Myocyte (in vitro differentiated cells): Measurements from ENCODE around the gene HECTD4. TPM values are rescaled to one million over a fixed set of nuclear protein-coding genes. Genes with fewer than 3 reads are reported as not detected.

Source experiments
- DNase-seq: peaks from one replicate; pipeline ENCODE4 v3.0.0-alpha.2; 2012; ENCODE audit warnings: low read depth
- total RNA-seq: library from RNA; depleted of rRNA; stranded (reverse); fragments of >200 nt; gene quantifications from 2 replicates; pipeline ENCODE4 v1.2.3, GENCODE V29; 2014

The HECTD4 gene
- total RNA-seq, 1 donor from 2014 or later: 26.0 TPM

- peak; percentile 41 for DNase-seq
These were observed 199.7 kb downstream of the HECTD4 start for GRCh38 chr12:112182499-112182898.

- DNase-seq: no peak
These were observed 201.8 kb downstream of the HECTD4 start for GRCh38 chr12:112180422-112180821.

GRCh38 chr12:112179916-112180315, 202.3 kb downstream of the HECTD4 start:
- DNase-seq: no peak

GRCh38 chr12:112179341-112179740, 202.9 kb downstream of the HECTD4 start:
- no peak for DNase-seq

- DNase-seq: no peak
These were observed 203.4 kb downstream of the HECTD4 start for GRCh38 chr12:112178796-112179195.

- DNase-seq: no peak
These were observed 205.8 kb downstream of the HECTD4 start for GRCh38 chr12:112176321-112177010.

GRCh38 chr12:112175361-112176155, 206.7 kb downstream of the HECTD4 start:
- no peak for DNase-seq

GRCh38 chr12:112172556-112173324, 209.5 kb downstream of the HECTD4 start:
- DNase-seq: no peak

GRCh38 chr12:112170971-112171596, 211.1 kb downstream of the HECTD4 start:
- no peak for DNase-seq

GRCh38 chr12:112170376-112170775, 211.9 kb downstream of the HECTD4 start:
- DNase-seq: no peak

- no peak for DNase-seq
These were observed 212.3 kb downstream of the HECTD4 start for GRCh38 chr12:112169966-112170365.

- no peak for DNase-seq
These were observed 212.9 kb downstream of the HECTD4 start for GRCh38 chr12:112169161-112169872.

GRCh38 chr12:112168561-112168971, 213.7 kb downstream of the HECTD4 start:
- DNase-seq: no peak

- no peak for DNase-seq
These were observed 214.3 kb downstream of the HECTD4 start for GRCh38 chr12:112167718-112168525.

GRCh38 chr12:112167031-112167461, 215.2 kb downstream of the HECTD4 start:
- DNase-seq: no peak

- no peak for DNase-seq
These were observed 215.9 kb downstream of the HECTD4 start for GRCh38 chr12:112166051-112167015.

- DNase-seq: no peak
These were observed 216.6 kb downstream of the HECTD4 start for GRCh38 chr12:112165624-112166023.

- no peak for DNase-seq
These were observed 218.1 kb downstream of the HECTD4 start for GRCh38 chr12:112164011-112164660.
